Measurements from ENCODE around the gene SLC5A2. TPM values are rescaled to one million over a fixed set of nuclear protein-coding genes. Genes with fewer than 3 reads are reported as not detected.

The SLC5A2 gene
- total and polyA plus RNA-seq, 2 of the 13 experiments (the other 11 are each of a cell fraction or from before 2014, with no cell fraction given), result 0.24 to 0.97 TPM

DNA sequence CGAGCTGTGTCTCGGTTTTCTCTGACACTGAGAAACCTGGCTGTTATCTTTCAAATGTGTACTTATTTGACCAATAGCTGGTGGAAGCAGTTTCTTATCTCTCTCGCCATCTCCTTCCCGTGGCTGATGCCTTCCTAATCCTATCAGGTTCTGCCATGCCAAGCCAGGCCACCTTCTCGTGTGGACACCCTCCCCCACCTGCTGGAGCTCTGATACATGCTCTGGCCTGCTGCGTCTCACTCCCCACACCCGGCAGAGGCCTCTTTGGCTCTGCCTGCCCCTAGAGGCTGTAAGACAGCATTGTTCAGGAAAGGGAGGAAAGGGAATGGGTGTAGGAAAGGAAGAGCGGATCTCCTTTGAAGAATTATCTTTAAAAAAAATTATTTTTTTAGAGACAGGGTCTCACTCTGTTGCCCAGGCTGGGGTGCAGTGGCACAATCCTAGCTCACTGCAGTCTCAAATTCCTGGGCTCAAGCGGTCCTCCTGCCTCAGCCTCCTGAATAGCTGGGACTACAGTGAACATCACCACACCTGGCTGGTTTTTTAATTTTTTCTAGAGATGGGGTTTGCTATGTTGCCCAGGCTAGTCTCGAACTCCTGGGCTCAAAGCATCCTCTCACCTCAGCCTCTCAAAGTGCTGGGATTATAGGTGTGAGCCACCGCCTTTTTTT lies 31.1 kb upstream of the SLC5A2 start (continued):
- TF ChIP-seq, protein P1, sequence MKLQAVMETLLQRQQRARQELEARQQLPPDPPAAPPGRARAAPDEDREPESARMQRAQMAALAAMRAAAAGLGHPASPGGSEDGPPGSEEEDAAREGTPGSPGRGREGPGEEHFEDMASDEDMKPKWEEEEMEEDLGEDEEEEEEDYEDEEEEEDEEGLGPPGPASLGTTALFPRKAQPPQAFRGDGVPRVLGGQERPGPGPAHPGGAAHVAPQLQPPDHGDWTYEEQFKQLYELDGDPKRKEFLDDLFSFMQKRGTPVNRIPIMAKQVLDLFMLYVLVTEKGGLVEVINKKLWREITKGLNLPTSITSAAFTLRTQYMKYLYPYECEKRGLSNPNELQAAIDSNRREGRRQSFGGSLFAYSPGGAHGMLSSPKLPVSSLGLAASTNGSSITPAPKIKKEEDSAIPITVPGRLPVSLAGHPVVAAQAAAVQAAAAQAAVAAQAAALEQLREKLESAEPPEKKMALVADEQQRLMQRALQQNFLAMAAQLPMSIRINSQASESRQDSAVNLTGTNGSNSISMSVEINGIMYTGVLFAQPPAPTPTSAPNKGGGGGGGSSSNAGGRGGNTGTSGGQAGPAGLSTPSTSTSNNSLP (IDR thresholded peaks at IDR 0.05; ENCODE audit: low read depth, low read length), result no peak
- TF ChIP-seq ZNF878 (CRISPR knock-in tag; IDR thresholded peaks at IDR 0.05), result no peak
- peak; percentile 73; the same call in 1 of the 2 replicates for TF ChIP-seq KDM2A (CRISPR knock-in tag; IDR thresholded peaks at IDR 0.05; ENCODE audit: borderline replicate concordance, low read depth)
- TF ChIP-seq PAWR (CRISPR knock-in tag; IDR thresholded peaks at IDR 0.05; ENCODE audit: borderline replicate concordance), result no peak
- no peak for TF ChIP-seq NR3C1 (CRISPR knock-in tag; IDR thresholded peaks at IDR 0.05)
- no peak for TF ChIP-seq AGO1 (IDR thresholded peaks at IDR 0.05; ENCODE audit: low read depth, low read length, poor library complexity, severe bottlenecking)
- TF ChIP-seq POLR2A (IDR thresholded peaks at IDR 0.05; ENCODE audit: insufficient read depth in 1 of 2, low read depth in 2 of 2, low read length in 2 of 2), result no peak
- no peak for TF ChIP-seq ZFAT (CRISPR knock-in tag; conservative IDR thresholded peaks at IDR 0.05)
- TF ChIP-seq NBN (conservative IDR thresholded peaks at IDR 0.05), result no peak
- TF ChIP-seq, protein P2, sequence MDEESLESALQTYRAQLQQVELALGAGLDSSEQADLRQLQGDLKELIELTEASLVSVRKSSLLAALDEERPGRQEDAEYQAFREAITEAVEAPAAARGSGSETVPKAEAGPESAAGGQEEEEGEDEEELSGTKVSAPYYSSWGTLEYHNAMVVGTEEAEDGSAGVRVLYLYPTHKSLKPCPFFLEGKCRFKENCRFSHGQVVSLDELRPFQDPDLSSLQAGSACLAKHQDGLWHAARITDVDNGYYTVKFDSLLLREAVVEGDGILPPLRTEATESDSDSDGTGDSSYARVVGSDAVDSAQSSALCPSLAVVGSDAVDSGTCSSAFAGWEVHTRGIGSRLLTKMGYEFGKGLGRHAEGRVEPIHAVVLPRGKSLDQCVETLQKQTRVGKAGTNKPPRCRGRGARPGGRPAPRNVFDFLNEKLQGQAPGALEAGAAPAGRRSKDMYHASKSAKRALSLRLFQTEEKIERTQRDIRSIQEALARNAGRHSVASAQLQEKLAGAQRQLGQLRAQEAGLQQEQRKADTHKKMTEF (CRISPR knock-in tag; IDR thresholded peaks at IDR 0.05), result peak; percentile 64
- TF ChIP-seq, protein P3, sequence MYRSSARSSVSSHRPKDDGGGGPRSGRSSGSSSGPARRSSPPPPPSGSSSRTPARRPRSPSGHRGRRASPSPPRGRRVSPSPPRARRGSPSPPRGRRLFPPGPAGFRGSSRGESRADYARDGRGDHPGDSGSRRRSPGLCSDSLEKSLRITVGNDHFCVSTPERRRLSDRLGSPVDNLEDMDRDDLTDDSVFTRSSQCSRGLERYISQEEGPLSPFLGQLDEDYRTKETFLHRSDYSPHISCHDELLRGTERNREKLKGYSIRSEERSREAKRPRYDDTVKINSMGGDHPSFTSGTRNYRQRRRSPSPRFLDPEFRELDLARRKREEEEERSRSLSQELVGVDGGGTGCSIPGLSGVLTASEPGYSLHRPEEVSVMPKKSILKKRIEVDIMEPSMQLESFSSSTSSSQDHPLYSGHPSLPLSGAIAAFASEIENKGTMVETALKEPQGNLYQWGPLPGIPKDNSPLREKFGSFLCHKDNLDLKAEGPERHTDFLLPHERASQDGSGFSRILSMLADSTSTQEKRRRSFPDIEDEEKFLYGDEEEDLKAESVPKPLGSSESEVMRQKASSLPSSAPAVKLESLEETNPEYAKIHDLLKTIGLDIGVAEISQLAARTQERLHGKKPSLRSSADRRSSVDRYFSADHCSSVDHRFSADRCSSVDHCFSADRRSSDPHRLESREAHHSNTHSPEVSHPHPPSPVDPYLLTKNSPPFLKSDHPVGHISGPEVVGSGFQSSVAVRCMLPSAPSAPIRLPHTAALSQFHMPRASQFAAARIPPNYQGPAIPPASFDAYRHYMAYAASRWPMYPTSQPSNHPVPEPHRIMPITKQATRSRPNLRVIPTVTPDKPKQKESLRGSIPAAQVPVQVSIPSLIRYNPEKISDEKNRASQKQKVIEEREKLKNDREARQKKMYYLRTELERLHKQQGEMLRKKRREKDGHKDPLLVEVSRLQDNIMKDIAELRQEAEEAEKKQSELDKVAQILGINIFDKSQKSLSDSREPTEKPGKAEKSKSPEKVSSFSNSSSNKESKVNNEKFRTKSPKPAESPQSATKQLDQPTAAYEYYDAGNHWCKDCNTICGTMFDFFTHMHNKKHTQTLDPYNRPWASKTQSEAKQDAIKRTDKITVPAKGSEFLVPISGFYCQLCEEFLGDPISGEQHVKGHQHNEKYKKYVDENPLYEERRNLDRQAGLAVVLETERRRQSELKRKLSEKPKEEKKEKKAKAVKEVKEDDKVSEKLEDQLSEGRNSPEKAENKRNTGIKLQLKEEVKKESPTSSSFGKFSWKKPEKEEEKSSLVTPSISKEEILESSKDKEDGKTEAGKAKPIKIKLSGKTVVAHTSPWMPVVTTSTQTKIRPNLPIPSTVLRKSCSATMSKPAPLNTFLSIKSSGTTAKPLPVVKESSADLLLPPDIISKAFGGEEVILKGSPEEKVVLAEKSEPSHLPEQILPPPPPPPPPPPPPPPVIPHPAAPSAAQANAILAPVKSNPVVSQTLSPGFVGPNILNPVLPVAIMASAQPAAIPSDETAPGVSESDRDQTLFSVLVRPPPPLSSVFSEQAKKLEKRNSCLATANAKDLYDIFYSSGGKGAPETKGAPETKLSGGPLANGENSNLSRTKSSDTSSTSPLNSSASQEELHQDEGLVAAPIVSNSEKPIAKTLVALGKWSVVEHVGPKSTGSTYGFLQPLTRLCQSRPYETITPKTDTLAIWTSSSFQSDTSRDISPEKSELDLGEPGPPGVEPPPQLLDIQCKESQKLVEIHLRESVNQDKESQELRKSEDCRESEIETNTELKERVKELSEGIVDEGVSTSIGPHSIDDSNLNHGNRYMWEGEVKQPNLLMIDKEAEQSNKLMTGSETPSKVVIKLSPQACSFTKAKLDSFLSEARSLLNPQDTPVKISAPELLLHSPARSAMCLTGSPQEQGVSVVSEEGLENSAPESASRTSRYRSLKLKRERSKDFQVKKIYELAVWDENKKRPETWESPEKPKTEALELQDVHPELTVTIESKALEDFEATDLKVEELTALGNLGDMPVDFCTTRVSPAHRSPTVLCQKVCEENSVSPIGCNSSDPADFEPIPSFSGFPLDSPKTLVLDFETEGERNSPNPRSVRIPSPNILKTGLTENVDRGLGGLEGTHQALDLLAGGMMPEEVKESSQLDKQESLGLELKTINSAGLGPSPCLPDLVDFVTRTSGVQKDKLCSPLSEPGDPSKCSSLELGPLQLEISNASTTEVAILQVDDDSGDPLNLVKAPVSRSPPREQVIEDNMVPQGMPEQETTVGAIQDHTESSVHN (CRISPR knock-in tag; IDR thresholded peaks at IDR 0.05), result no peak
- TF ChIP-seq FOXA1 (IDR thresholded peaks at IDR 0.05), result no peak
- no peak for TF ChIP-seq FOXA1 (CRISPR knock-in tag; IDR thresholded peaks at IDR 0.05)
- no peak for TF ChIP-seq SP4 (CRISPR knock-in tag; IDR thresholded peaks at IDR 0.05)
- TF ChIP-seq, protein P4, sequence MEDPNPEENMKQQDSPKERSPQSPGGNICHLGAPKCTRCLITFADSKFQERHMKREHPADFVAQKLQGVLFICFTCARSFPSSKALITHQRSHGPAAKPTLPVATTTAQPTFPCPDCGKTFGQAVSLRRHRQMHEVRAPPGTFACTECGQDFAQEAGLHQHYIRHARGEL (CRISPR knock-in tag; IDR thresholded peaks at IDR 0.05), result no peak
- TF ChIP-seq, protein P5, sequence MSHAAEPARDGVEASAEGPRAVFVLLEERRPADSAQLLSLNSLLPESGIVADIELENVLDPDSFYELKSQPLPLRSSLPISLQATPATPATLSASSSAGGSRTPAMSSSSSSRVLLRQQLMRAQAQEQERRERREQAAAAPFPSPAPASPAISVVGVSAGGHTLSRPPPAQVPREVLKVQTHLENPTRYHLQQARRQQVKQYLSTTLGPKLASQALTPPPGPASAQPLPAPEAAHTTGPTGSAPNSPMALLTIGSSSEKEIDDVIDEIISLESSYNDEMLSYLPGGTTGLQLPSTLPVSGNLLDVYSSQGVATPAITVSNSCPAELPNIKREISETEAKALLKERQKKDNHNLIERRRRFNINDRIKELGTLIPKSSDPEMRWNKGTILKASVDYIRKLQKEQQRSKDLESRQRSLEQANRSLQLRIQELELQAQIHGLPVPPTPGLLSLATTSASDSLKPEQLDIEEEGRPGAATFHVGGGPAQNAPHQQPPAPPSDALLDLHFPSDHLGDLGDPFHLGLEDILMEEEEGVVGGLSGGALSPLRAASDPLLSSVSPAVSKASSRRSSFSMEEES (CRISPR knock-in tag; IDR thresholded peaks at IDR 0.05), result 0 out of 2 replicates have a peak, but pooled peaks have one; percentile 14
- 0 out of 2 replicates have a peak, but pooled peaks have one; percentile 42 for TF ChIP-seq TGIF2 (CRISPR knock-in tag; IDR thresholded peaks at IDR 0.05)
